Stimulated activated naive B cell treated with anti-CD40 and anti-IgM and Interleukin-4, amounts not matched to agents 10 μg/mL and 1 μg/mL and 100 μg/mL, for 72 hours (primary cell): ENCODE measurements around the gene SCAMP5.

Experiments used
- ATAC-seq, 2 donors: fragments of 150-1000 bp; cut with Tn5 transposase; replicated peaks; 2 replicates each; pipeline ENCODE4 v1.10.0; 2021; ENCODE audit warnings: moderate library complexity in 1 of 2
- DNase-seq: peaks from one replicate; pipeline ENCODE4 v3.0.0; 2021
- H3K27ac Mint-ChIP-seq: one replicate; pipeline ENCODE4 v1.8.0; 2022; ENCODE audit warnings: mild to moderate bottlenecking, mixed read lengths
- H3K27me3 Mint-ChIP-seq, 2 donors: one replicate each; pipeline ENCODE4 v1.8.0; 2022; ENCODE audit warnings: mixed read lengths in 2 of 2
- H3K36me3 Mint-ChIP-seq, 2 donors: one replicate each; pipeline ENCODE4 v1.8.0; 2022; ENCODE audit warnings: mixed read lengths in 2 of 2, mild to moderate bottlenecking in 1 of 2
- H3K4me1 Mint-ChIP-seq, 2 donors: one replicate each; pipeline ENCODE4 v1.8.0; 2022; ENCODE audit warnings: mixed read lengths in 2 of 2, mild to moderate bottlenecking in 1 of 2
- H3K4me3 Mint-ChIP-seq, 2 donors: one replicate each; pipeline ENCODE4 v1.8.0; 2022; ENCODE audit warnings: mild to moderate bottlenecking in 2 of 2, mixed read lengths in 2 of 2, moderate library complexity in 1 of 2
- H3K9me3 Mint-ChIP-seq, 2 donors: one replicate each; pipeline ENCODE4 v1.8.0; 2022; ENCODE audit warnings: mixed read lengths in 2 of 2, mild to moderate bottlenecking in 1 of 2

Gene SCAMP5

DNA sequence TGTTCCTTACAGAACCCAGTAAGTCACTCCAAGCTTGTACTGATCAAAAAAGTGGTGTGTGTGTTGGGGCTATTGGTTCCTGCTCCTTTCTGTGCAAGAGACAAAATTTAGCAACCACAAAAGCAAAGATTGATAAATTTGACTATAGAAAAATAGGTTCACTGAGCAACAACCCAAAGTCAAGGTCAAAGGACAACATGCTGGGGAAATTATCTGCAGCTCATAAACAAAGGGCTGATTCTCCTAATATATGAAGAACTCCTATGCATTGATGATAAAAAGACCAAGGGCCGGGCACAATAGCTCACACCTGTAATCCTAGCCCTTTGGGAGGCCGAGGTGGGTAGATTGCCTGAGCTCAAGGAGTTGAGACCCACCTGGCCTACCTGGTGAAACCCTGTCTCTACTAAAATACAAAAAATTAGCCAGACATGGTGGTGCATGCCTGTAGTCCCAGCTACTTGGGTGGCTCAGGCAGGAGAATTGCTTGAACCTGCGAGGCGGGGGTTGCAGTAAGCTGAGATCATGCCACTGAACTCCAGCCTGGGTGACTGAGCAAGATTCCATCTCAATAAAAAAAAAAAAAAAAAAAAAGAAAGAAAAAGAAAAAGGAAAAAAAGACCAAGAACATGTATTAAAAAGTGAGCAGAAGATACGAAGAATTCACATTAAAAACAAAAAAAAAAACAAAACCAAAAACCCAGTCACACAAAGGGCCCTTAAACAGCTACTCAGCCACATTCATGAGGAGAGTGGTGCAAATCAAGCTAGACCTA lies 57.8 kb downstream of the SCAMP5 start:
- Mint-ChIP-seq H3K4me1 (peaks cover 8 to 25% of the 10 kb centered on the region in 2 donors), H3K36me3 (peaks cover 18 to 22% of the 10 kb centered on the region in 2 donors), H3K9me3 (no peaks in the 10 kb centered on the region), H3K27ac (no peak overlapping the region), H3K27me3 (peaks cover 0 to 6% of the 10 kb centered on the region in 2 donors), H3K4me3 (no peak overlapping the region)
- DNase-seq, result no peak
- no peak for ATAC-seq

DNA sequence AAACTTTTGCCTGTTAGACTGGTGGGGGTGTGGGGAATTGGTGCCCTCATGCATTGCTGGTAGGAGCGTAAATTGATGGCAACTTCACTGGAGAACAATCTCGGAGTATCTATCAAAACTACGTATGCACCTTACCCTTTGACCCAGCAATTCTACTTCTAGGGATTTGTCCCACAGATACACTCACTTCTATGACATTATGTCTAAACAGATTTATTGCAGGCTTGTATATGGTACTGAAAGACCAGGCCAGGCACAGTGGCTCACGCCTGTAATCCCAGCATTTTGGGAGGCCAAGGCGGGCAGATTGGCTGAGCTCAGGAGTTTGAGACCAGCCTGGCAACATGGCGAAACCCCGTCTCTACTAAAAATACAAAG lies 58.4 kb downstream of the SCAMP5 start:
- no peak overlapping the region for H3K27ac Mint-ChIP-seq
- H3K9me3 Mint-ChIP-seq, result no peaks in the 10 kb centered on the region
- peaks cover 2 to 22% of the 10 kb centered on the region in 2 donors for H3K4me1 Mint-ChIP-seq
- peaks cover 0 to 2% of the 10 kb centered on the region in 2 donors for H3K27me3 Mint-ChIP-seq
- peaks cover 12 to 16% of the 10 kb centered on the region in 2 donors for H3K36me3 Mint-ChIP-seq
- ATAC-seq, result no peak
- no peak overlapping the region for H3K4me3 Mint-ChIP-seq
- DNase-seq, result no peak

DNA sequence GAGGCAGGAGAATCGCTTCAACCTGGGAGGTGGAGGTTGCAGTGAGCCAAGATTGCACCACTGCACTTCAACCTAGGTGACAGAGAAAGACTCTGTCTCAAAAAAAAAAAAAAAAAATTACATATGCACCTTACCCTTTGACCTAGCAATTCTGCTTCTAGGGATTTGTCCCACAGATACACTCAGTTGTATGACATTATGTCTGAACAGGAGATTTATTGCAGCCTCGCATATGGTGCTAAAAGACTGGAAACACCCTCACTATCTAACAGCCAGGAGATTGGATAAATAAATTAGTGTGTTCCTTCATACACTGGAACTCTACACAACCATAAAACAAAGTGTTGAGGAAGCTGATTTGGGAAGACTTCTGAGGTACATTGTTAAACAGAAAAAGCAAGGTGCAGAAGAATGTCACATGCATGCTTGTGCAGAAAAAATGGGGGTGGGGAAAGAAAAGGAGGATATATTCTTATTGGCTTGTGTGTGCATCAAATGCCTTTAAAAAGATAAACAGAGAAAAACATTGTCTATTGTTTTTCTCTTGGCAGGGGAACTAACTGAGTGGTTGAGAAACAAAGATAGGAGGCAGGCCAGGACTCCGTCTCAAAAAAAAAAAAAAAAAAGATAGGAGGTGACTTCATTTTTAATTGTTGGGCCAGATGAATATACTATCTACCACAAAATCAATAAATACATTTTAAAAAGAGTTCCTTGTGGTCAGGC lies 59.0 kb downstream of the SCAMP5 start:
- ATAC-seq, result no peak
- Mint-ChIP-seq H3K27me3 (no peaks in the 10 kb centered on the region), H3K4me3 (no peak overlapping the region), H3K4me1 (peaks cover 0 to 16% of the 10 kb centered on the region in 2 donors), H3K27ac (no peak overlapping the region), H3K36me3 (peaks cover 6 to 10% of the 10 kb centered on the region in 2 donors), H3K9me3 (no peaks in the 10 kb centered on the region)
- DNase-seq, result no peak

DNA sequence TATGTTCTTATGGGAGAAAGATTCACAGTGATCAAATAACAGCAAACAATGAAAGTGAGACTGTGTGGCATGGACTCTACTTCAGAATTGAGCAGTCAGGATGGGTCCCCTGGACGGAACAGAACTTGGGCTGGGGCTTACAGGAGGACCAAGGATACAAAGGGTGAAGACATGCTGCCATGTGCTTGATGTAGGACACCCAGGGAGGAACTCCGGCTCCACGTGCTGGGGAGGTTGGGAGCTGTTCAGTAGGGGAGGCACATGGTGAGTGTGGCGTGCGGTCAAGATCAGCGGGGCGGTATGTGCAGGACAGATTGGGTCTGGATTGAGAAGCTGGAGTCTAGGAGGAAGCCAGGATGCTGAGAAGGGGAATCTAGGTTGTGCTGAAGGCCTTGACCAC lies 60.7 kb downstream of the SCAMP5 start:
- Mint-ChIP-seq H3K36me3 (peaks cover under 1 to 8% of the 10 kb centered on the region in 2 donors), H3K4me1 (peaks cover 0 to 17% of the 10 kb centered on the region in 2 donors), H3K4me3 (no peak overlapping the region), H3K27me3 (no peaks in the 10 kb centered on the region), H3K27ac (peak overlapping the region; percentile 15), H3K9me3 (no peaks in the 10 kb centered on the region)
- DNase-seq (no peak), ATAC-seq (no peak)

DNA sequence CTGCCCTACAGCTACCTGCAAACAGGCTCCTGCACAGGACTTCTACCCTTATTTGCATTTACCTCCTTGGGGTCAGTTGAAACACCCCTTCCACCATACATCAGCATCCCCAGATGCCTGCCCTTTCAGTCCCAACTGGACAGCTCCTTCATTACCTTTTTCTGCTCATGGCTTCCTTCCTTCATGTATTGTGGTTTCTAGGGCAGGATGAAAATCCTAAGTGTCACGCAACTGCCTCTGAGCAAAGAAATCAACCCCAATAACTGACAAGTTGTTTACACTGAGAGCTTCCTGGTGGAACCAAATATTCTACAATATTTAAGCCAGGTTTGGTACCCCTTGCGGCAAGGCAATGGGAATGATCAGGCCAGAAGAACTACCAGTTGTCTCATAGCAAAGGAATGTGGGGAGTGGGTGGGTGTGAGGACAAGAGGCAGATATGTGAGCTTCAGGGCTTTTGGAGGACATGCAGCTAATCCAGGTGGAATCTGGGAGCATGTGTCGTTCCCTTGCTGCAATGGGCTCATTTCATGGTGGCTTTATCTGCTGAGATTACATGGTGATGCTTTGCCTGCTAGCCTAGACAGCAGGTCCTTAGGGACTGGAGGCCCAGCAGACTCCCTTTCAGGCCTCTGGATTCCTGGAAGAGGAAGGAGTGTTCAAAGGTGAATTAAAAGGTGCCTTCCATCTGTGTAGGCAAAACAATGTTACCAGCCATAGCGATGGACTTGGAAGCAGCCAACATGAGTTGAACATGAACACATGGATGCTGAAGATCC lies 63.0 kb downstream of the SCAMP5 start:
- Mint-ChIP-seq H3K27ac (no peak overlapping the region), H3K36me3 (peaks cover 0 to 7% of the 10 kb centered on the region in 2 donors)

DNA sequence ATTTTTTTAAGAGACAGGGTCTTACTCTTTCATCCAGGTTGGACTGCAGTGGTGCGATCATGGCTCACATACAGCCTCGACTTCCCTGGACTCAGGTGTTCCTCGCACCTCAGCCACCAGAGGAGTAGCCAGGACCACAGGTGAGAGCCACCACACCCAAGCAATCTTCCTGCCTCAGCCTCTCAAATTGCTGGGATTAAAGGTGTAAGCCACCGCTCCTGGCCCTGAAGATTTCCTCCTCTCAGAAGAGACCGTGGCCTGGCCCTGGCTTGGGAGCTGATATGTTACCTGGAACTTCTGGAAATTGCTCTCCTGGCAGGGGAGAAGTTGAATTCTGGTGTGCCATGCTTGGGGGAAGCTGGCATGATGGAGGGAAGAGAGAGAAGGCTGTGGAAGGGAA lies 64.2 kb downstream of the SCAMP5 start:
- Mint-ChIP-seq H3K36me3 (peaks cover 2 to 7% of the 10 kb centered on the region in 2 donors), H3K27ac (no peak overlapping the region), H3K4me3 (no peak overlapping the region), H3K27me3 (no peaks in the 10 kb centered on the region), H3K9me3 (no peaks in the 10 kb centered on the region), H3K4me1 (peaks cover 5 to 23% of the 10 kb centered on the region in 2 donors)
- DNase-seq (no peak), ATAC-seq (no peak)

More for the DNA sequence above, 63.0 kb downstream of the SCAMP5 start:
- Mint-ChIP-seq H3K4me3 (no peak overlapping the region), H3K9me3 (no peaks in the 10 kb centered on the region), H3K27me3 (no peaks in the 10 kb centered on the region), H3K4me1 (peaks cover 4 to 23% of the 10 kb centered on the region in 2 donors)
- DNase-seq (no peak), ATAC-seq (no peak)

DNA sequence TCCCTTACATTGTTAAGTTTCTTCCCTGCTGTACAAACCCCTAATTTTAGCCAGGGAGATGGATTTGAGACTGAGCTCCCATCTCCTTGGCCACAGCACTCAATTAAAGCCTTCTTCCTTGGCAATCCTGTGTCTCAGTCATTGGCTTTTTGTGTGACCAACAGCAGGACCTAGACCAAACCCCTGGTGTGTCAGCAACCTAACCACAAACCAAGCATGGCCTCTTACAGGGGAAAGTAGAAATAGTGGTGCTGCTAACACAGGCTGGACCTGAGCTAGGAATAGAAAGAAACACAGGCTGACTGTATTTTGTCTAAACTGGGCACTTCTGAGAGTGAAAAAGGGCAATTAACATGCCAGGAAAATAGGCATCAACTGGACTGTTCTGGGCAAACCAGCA lies 65.9 kb downstream of the SCAMP5 start:
- ATAC-seq, result peak; percentile 78 to 79
- H3K36me3 Mint-ChIP-seq, result peaks cover 9 to 10% of the 10 kb centered on the region in 2 donors
- H3K4me3 Mint-ChIP-seq, result no peak overlapping the region
- peaks cover 0 to 4% of the 10 kb centered on the region in 2 donors for H3K9me3 Mint-ChIP-seq
- DNase-seq, result no peak
- no peaks in the 10 kb centered on the region for H3K27me3 Mint-ChIP-seq
- H3K27ac Mint-ChIP-seq, result no peak overlapping the region
- peaks cover 12 to 20% of the 10 kb centered on the region in 2 donors for H3K4me1 Mint-ChIP-seq

DNA sequence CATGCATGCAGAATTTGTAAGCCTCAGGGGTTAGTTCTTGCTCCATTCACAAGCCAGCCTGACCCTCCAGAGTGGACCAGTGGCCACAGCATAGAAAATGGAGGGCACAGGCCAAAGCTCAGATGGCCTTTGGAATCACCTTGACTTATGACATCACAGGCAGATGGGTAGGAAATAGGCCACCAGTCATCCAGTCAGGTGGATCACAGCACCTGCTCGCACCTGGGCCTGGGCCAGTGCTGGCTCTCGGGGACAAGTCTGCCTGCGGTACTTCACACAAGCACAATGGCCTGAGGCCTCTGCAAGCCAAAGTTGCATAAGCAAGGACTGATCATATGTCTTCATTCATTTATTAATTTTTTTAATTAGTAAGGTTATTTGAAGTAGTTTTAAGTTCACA lies 67.3 kb downstream of the SCAMP5 start:
- H3K4me3 Mint-ChIP-seq, result no peak overlapping the region

DNA sequence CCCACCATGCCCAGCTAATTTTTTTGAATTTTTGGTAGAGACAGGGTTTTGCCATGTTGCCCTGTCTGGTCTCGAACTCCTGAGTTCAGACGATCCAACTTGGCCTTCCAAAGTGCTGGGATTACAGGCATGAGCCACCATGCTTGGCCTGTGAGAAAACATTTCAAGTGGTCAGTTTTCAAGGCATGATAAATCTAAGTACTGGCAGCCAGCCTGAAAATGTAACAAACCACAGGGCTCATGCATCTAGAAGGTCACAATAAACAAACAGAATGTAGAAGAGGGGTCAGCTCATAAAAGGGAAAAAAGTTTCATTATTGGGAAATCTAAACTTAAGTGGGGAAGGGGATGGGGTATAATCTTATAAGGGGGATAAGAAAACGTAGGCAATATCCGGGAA lies 68.0 kb downstream of the SCAMP5 start:
- Mint-ChIP-seq H3K4me3 (no peak overlapping the region), H3K36me3 (peaks cover 10 to 17% of the 10 kb centered on the region in 2 donors), H3K4me1 (peaks cover 21 to 36% of the 10 kb centered on the region in 2 donors), H3K27me3 (no peaks in the 10 kb centered on the region), H3K9me3 (peaks cover 0 to 7% of the 10 kb centered on the region in 2 donors), H3K27ac (no peak overlapping the region)
- DNase-seq (no peak), ATAC-seq (no peak)

More for the DNA sequence above, 67.3 kb downstream of the SCAMP5 start:
- Mint-ChIP-seq H3K9me3 (peaks cover 0 to 7% of the 10 kb centered on the region in 2 donors), H3K27ac (no peak overlapping the region), H3K36me3 (peaks cover 10 to 17% of the 10 kb centered on the region in 2 donors), H3K4me1 (peaks cover 19 to 34% of the 10 kb centered on the region in 2 donors), H3K27me3 (no peaks in the 10 kb centered on the region)
- ATAC-seq (no peak), DNase-seq (no peak)

DNA sequence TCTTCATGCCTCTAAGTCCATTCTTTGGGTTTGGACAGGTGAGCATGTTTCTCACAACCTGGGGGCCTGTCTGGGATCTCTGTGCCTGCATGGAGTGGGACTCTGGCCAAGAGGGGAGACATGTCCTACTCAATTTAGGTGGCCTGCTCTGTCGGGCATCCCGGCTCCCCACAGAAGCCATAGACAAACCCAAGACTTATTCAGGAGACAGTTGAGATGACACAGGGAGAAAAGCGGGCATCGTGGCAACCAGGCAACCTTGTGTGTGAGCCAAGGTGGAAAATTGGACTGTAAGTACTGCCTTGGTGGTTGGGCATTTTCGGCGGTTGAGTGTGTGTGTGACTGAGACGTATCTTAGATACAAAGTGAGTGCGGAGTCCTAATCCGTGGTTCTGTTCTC lies 68.5 kb downstream of the SCAMP5 start:
- H3K4me1 Mint-ChIP-seq, result peaks cover 26 to 40% of the 10 kb centered on the region in 2 donors
- H3K4me3 Mint-ChIP-seq, result no peak overlapping the region
- H3K27ac Mint-ChIP-seq, result no peak overlapping the region
- ATAC-seq, result no peak
- no peak for DNase-seq
- peaks cover 10 to 17% of the 10 kb centered on the region in 2 donors for H3K36me3 Mint-ChIP-seq
- no peaks in the 10 kb centered on the region for H3K27me3 Mint-ChIP-seq
- peaks cover 0 to 7% of the 10 kb centered on the region in 2 donors for H3K9me3 Mint-ChIP-seq

DNA sequence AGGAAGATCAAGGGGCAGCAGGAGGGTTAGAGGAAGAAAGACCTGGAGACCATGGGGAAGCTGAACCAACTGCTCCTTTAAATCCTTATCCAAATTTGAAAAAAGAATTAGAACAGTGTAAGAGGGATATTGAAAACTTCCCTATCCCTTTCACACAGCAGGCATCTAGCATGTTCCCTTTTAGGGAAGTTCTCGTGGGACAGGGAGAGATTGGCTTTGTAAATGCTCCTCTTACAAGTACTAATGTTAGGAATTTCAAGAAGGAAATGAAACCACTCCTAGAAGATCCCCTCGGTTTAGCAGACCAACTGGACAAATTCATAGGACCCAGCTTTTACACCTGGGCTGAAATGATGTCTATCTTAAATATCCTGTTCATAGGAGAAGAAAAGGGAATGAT lies 69.5 kb downstream of the SCAMP5 start:
- ATAC-seq (no peak), DNase-seq (no peak)
- Mint-ChIP-seq H3K36me3 (peaks cover 10 to 14% of the 10 kb centered on the region in 2 donors), H3K27me3 (no peaks in the 10 kb centered on the region), H3K9me3 (peaks cover 0 to 7% of the 10 kb centered on the region in 2 donors), H3K4me1 (peaks cover 33 to 50% of the 10 kb centered on the region in 2 donors), H3K4me3 (no peak overlapping the region), H3K27ac (no peak overlapping the region)

DNA sequence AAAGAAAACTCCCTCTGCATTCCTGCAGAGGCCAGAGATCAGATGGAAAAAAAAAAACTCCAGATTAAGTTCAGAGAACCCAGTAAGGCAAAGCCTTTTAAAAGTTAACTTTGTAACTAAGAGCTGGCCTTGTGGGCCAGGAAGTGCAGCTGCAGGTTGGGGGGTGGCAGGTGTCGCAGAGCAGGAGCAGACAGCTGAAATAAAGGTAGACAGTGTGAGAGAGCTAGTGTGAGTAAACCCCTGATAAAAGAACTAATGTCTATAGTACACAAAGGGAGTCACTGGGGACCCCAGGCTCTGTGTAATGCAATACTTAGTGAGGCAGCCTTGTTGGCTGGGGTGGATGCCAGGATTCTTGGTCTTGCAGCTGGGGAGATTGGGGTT lies 70.1 kb downstream of the SCAMP5 start:
- H3K4me3 Mint-ChIP-seq, result no peak overlapping the region
- DNase-seq, result no peak
- peaks cover 35 to 56% of the 10 kb centered on the region in 2 donors for H3K4me1 Mint-ChIP-seq
- peak overlapping the region; percentile 6 for H3K27ac Mint-ChIP-seq
- ATAC-seq, result no peak
- H3K27me3 Mint-ChIP-seq, result no peaks in the 10 kb centered on the region
- H3K36me3 Mint-ChIP-seq, result peaks cover 10 to 14% of the 10 kb centered on the region in 2 donors
- peaks cover 0 to 7% of the 10 kb centered on the region in 2 donors for H3K9me3 Mint-ChIP-seq

DNA sequence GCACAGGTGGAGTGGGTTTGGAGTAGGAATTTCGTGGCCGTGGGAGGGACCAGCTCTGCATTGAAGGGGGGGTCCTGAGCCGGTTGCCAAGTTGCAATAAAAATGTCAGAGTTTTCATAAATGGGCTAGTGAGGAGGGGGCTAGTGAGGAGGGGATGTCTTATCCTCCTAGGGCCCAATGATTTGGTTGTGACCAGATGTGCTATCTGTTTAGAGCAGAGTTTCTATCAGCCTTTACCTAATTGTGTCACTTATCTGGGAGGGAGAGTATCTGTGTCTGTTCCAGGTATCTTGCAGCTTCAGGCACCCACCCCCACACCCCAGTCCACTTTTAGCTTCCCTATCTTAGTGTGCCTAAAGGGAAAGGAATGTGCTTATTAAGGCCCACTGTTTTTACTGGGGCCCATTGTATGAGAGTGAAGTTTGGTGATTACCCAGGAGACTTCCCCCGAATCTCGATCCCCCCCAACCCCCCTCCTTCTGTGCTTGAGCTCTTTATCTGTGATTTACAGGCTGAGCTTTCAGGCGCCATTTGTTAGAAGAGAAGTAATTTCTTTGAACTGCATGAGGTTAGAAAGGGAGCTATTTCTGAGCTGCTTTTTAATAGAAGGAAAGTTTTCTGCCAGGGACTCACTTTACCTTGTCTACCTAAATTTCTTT lies 70.6 kb downstream of the SCAMP5 start:
- Mint-ChIP-seq H3K27ac (peak overlapping the region; percentile 6), H3K36me3 (peaks cover 10 to 14% of the 10 kb centered on the region in 2 donors), H3K9me3 (peaks cover 0 to 7% of the 10 kb centered on the region in 2 donors), H3K4me3 (no peak overlapping the region), H3K27me3 (no peaks in the 10 kb centered on the region), H3K4me1 (peaks cover 39 to 60% of the 10 kb centered on the region in 2 donors)
- ATAC-seq, result no peak
- DNase-seq, result no peak
